ENCODE measurements around the gene CAPN11.

Gene CAPN11

DNA sequence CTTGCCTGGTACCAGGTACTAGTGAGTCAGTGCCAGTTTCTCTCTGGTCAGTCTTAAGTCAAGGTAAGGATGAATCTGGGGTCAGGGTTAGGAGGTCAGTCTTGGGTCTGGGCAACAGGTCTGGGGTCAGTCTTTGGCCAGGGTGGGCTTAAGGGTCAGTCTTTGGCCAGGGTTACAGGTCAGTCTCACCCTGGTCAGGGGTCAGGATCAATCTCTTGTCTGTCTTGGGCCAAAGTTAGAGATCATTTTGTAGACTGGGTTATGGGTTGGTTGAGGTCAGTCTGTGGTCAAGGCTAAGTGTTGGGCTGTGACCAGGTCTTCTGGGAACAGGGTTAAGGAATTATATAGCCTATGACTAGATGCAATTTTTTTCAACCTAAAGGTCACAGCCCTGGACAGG lies 12.8 kb upstream of the CAPN11 start:
- no peak overlapping the region for H3K27ac ChIP-seq (ENCODE audit: extremely low read depth, low read depth, low read length)
- H3K4me1 ChIP-seq (ENCODE audit: control insufficient read depth, insufficient read depth, low read length), result no peaks in the 10 kb centered on the region
- ChIA-PET CTCF (interaction anchor here (0.6 to 0.7 kb wide), 2 partner anchors 92 to 1594 kb away, joined by 4 to 6 read pairs; no protein-coding TSS in a partner anchor), POLR2A (no interaction called here)
- no peaks in the 10 kb centered on the region for H3K9me3 ChIP-seq (ENCODE audit: control insufficient read depth, insufficient read depth, low read depth, low read length)
- H3K4me3 ChIP-seq (ENCODE audit: low read depth, low read length), result no peak overlapping the region
- H3K36me3 ChIP-seq (ENCODE audit: control insufficient read depth in 2 of 2, insufficient read depth in 1 of 2, low read length in 2 of 2), result peaks cover 18 to 73% of the 10 kb centered on the region in 2 experiments; a peak in 2 of 3 replicates
- TF ChIP-seq, protein P1, sequence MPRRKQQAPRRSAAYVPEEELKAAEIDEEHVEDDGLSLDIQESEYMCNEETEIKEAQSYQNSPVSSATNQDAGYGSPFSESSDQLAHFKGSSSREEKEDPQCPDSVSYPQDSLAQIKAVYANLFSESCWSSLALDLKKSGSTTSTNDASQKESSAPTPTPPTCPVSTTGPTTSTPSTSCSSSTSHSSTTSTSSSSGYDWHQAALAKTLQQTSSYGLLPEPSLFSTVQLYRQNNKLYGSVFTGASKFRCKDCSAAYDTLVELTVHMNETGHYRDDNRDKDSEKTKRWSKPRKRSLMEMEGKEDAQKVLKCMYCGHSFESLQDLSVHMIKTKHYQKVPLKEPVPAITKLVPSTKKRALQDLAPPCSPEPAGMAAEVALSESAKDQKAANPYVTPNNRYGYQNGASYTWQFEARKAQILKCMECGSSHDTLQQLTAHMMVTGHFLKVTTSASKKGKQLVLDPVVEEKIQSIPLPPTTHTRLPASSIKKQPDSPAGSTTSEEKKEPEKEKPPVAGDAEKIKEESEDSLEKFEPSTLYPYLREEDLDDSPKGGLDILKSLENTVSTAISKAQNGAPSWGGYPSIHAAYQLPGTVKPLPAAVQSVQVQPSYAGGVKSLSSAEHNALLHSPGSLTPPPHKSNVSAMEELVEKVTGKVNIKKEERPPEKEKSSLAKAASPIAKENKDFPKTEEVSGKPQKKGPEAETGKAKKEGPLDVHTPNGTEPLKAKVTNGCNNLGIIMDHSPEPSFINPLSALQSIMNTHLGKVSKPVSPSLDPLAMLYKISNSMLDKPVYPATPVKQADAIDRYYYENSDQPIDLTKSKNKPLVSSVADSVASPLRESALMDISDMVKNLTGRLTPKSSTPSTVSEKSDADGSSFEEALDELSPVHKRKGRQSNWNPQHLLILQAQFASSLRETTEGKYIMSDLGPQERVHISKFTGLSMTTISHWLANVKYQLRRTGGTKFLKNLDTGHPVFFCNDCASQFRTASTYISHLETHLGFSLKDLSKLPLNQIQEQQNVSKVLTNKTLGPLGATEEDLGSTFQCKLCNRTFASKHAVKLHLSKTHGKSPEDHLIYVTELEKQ (tag by site-specific recombination; IDR thresholded peaks at IDR 0.05; ENCODE audit: borderline replicate concordance), result no peak
- no peak for TF ChIP-seq ZFP69B (tag by site-specific recombination; IDR thresholded peaks at IDR 0.05)
- TF ChIP-seq, protein P2, sequence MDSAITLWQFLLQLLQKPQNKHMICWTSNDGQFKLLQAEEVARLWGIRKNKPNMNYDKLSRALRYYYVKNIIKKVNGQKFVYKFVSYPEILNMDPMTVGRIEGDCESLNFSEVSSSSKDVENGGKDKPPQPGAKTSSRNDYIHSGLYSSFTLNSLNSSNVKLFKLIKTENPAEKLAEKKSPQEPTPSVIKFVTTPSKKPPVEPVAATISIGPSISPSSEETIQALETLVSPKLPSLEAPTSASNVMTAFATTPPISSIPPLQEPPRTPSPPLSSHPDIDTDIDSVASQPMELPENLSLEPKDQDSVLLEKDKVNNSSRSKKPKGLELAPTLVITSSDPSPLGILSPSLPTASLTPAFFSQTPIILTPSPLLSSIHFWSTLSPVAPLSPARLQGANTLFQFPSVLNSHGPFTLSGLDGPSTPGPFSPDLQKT (IDR thresholded peaks at IDR 0.05; ENCODE audit: borderline replicate concordance, low read depth, low read length), result no peak
- no peak for TF ChIP-seq GLIS1 (tag by site-specific recombination; IDR thresholded peaks at IDR 0.05)
- TF ChIP-seq, protein P3, sequence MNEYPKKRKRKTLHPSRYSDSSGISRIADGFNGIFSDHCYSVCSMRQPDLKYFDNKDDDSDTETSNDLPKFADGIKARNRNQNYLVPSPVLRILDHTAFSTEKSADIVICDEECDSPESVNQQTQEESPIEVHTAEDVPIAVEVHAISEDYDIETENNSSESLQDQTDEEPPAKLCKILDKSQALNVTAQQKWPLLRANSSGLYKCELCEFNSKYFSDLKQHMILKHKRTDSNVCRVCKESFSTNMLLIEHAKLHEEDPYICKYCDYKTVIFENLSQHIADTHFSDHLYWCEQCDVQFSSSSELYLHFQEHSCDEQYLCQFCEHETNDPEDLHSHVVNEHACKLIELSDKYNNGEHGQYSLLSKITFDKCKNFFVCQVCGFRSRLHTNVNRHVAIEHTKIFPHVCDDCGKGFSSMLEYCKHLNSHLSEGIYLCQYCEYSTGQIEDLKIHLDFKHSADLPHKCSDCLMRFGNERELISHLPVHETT (tag by site-specific recombination; IDR thresholded peaks at IDR 0.05), result no peak
- peak; percentile 97 for TF ChIP-seq BCL11B (tag by site-specific recombination; IDR thresholded peaks at IDR 0.05; ENCODE audit: low read depth)
- no peak for TF ChIP-seq HOXA7 (CRISPR knock-in tag; IDR thresholded peaks at IDR 0.05; ENCODE audit: borderline replicate concordance)
- TF ChIP-seq, protein P4, sequence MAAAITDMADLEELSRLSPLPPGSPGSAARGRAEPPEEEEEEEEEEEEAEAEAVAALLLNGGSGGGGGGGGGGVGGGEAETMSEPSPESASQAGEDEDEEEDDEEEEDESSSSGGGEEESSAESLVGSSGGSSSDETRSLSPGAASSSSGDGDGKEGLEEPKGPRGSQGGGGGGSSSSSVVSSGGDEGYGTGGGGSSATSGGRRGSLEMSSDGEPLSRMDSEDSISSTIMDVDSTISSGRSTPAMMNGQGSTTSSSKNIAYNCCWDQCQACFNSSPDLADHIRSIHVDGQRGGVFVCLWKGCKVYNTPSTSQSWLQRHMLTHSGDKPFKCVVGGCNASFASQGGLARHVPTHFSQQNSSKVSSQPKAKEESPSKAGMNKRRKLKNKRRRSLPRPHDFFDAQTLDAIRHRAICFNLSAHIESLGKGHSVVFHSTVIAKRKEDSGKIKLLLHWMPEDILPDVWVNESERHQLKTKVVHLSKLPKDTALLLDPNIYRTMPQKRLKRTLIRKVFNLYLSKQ (tag by site-specific recombination; IDR thresholded peaks at IDR 0.05; ENCODE audit: borderline replicate concordance), result no peak
- no peak for TF ChIP-seq ZBTB6 (tag by site-specific recombination; IDR thresholded peaks at IDR 0.05)
- no peak for TF ChIP-seq PRDM1 (tag by site-specific recombination; IDR thresholded peaks at IDR 0.05)
- TF ChIP-seq BCL11A (tag by site-specific recombination; IDR thresholded peaks at IDR 0.05; ENCODE audit: low read depth), result peak; percentile 59; the same call in 1 of the 2 replicates
- no peak for TF ChIP-seq ZNF596 (tag by site-specific recombination; IDR thresholded peaks at IDR 0.05)
- TF ChIP-seq ZNF24 (tag by site-specific recombination; IDR thresholded peaks at IDR 0.05), result no peak
- no peak for TF ChIP-seq ZNF155 (tag by site-specific recombination; IDR thresholded peaks at IDR 0.05)

DNA sequence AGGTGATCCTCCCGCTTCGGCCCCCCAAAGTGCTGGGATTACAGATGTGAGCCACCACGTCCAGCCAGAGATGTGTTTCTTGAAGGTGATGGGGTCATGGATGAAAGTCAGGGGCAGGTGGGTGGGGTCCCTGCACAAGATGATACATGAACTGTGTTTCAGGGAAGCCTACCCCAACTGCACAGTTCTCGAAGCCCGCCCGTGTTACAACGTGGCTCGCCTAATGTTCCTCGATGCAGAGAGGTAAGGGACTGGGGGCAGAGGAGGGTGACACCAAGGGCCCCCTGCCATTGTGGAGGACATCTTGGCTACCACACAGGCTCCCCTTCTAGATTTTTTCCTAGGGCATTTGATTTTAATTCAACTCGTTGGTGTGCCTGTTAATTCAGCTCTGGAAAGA lies 11.9 kb upstream of the CAPN11 start:
- H3K9me3 ChIP-seq (ENCODE audit: control insufficient read depth, insufficient read depth, low read depth, low read length), result no peaks in the 10 kb centered on the region
- H3K36me3 ChIP-seq (ENCODE audit: control insufficient read depth in 2 of 2, insufficient read depth in 1 of 2, low read length in 2 of 2), result peaks cover 17 to 65% of the 10 kb centered on the region in 2 experiments; a peak in 2 of 3 replicates
- no peak overlapping the region for H3K4me3 ChIP-seq (ENCODE audit: low read depth, low read length)
- H3K4me1 ChIP-seq (ENCODE audit: control insufficient read depth, insufficient read depth, low read length), result no peaks in the 10 kb centered on the region
- CTCF ChIA-PET, result interaction anchor here (0.5 to 0.7 kb wide), 3 partner anchors 34 to 646 kb away, joined by 3 read pairs; no protein-coding TSS in a partner anchor
- no peak overlapping the region for H3K27ac ChIP-seq (ENCODE audit: extremely low read depth, low read depth, low read length)
- POLR2A ChIA-PET, result interaction anchor here (0.7 kb wide), 1 partner anchor 15 kb away, joined by 5 read pairs; no protein-coding TSS in a partner anchor
- TF ChIP-seq ZNF133 (tag by site-specific recombination; IDR thresholded peaks at IDR 0.05), result no peak
- no peak for TF ChIP-seq ZNF146 (tag by site-specific recombination; IDR thresholded peaks at IDR 0.05)
- no peak for TF ChIP-seq ZNF843 (tag by site-specific recombination; IDR thresholded peaks at IDR 0.05)
- no peak for TF ChIP-seq ZNF555 (tag by site-specific recombination; conservative IDR thresholded peaks at IDR 0.05)
- no peak for TF ChIP-seq SP3 (tag by site-specific recombination; IDR thresholded peaks at IDR 0.05)
- TF ChIP-seq ZNF10 (tag by site-specific recombination; IDR thresholded peaks at IDR 0.05), result no peak
- TF ChIP-seq BCL11A (tag by site-specific recombination; IDR thresholded peaks at IDR 0.05; ENCODE audit: low read depth), result no peak
- no peak for TF ChIP-seq ZIC2 (tag by site-specific recombination; IDR thresholded peaks at IDR 0.05)
- TF ChIP-seq, protein P5, sequence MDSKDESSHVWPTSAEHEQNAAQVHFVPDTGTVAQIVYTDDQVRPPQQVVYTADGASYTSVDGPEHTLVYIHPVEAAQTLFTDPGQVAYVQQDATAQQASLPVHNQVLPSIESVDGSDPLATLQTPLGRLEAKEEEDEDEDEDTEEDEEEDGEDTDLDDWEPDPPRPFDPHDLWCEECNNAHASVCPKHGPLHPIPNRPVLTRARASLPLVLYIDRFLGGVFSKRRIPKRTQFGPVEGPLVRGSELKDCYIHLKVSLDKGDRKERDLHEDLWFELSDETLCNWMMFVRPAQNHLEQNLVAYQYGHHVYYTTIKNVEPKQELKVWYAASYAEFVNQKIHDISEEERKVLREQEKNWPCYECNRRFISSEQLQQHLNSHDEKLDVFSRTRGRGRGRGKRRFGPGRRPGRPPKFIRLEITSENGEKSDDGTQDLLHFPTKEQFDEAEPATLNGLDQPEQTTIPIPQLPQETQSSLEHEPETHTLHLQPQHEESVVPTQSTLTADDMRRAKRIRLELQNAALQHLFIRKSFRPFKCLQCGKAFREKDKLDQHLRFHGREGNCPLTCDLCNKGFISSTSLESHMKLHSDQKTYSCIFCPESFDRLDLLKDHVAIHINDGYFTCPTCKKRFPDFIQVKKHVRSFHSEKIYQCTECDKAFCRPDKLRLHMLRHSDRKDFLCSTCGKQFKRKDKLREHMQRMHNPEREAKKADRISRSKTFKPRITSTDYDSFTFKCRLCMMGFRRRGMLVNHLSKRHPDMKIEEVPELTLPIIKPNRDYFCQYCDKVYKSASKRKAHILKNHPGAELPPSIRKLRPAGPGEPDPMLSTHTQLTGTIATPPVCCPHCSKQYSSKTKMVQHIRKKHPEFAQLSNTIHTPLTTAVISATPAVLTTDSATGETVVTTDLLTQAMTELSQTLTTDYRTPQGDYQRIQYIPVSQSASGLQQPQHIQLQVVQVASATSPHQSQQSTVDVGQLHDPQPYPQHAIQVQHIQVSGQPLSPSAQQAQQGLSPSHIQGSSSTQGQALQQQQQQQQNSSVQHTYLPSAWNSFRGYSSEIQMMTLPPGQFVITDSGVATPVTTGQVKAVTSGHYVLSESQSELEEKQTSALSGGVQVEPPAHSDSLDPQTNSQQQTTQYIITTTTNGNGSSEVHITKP (tag by site-specific recombination; IDR thresholded peaks at IDR 0.05), result no peak
- TF ChIP-seq ZNF140 (tag by site-specific recombination; IDR thresholded peaks at IDR 0.05), result no peak

Measured in HEK293 (cell line).